Measurements from ENCODE around the gene MAST3. TPM values are rescaled to one million over a fixed set of nuclear protein-coding genes. Genes with fewer than 3 reads are reported as not detected.

MAST3 gene
- total and polyA plus RNA-seq, 2 of the 8 experiments (the other 6 are each of a cell fraction or from before 2014, with no cell fraction given): 3.4 to 9.0 TPM

GRCh38 chr19:18197306-18197705 is 99.7 kb downstream of the MAST3 start (continued):
- no peak for TF ChIP-seq SAP30 (IDR thresholded peaks at IDR 0.05; ENCODE audit: insufficient read depth, insufficient replicate concordance, low read length)
- no peak for TF ChIP-seq SP1 (IDR thresholded peaks at IDR 0.05; ENCODE audit: low read depth, low read length)
- TF ChIP-seq POLR2AphosphoS5 (IDR thresholded peaks at IDR 0.05; ENCODE audit: low read depth, low read length): no peak
- no peak for TF ChIP-seq SIRT6 (IDR thresholded peaks at IDR 0.05; ENCODE audit: low read length)

Measured in H1 (cell line).